ENCODE data around the gene SV2C.
"Not testable (repeated sequence)": the region's sequence is repeated elsewhere in the genome, so short reads cannot be mapped to it uniquely, and the experiment has no call there.

SV2C gene

GRCh38 chr5:76236684-76237083 is 153.5 kb downstream of the SV2C start:
- Histone ChIP-seq H4K20me1 (ENCODE audit: low read depth, low read length) (no peaks in the 10 kb centered on the region), H3K4me2 (ENCODE audit: low read depth, low read length, poor library complexity, severe bottlenecking) (no peak overlapping the region), H3F3A (ENCODE audit: insufficient read depth) (no peaks in the 10 kb centered on the region), H3K9me2 (replicated peaks; ENCODE audit: insufficient read depth, low read length) (no peaks in the 10 kb centered on the region), H3K79me2 (ENCODE audit: insufficient read depth, low read length) (no peaks in the 10 kb centered on the region), H3K9ac (ENCODE audit: low read length) (no peak overlapping the region), H3K36me3 (ENCODE audit: low read length) (no peaks in the 10 kb centered on the region), H2AFZ (ENCODE audit: low read depth, low read length, severe bottlenecking) (no peak overlapping the region), H3K27me3 (ENCODE audit: low read length) (no peaks in the 10 kb centered on the region), H3K9me3 (ENCODE audit: insufficient read depth, low read length) (no peaks in the 10 kb centered on the region), H3K27ac (ENCODE audit: low read depth, low read length) (no peak overlapping the region), H3K4me3 (ENCODE audit: insufficient read depth, low read length, poor library complexity, severe bottlenecking) (no peak overlapping the region)
- TF ChIP-seq EZH2phosphoT487 (conservative IDR thresholded peaks at IDR 0.05; ENCODE audit: low read length) (no peak), CTCF (IDR thresholded peaks at IDR 0.05; ENCODE audit: insufficient read depth, low read length, poor library complexity, severe bottlenecking) (no peak)

- no peaks in the 10 kb centered on the region for H4K20me1 ChIP-seq (ENCODE audit: low read depth, low read length)
- no peaks in the 10 kb centered on the region for H3K27me3 ChIP-seq (ENCODE audit: low read length)
- no peaks in the 10 kb centered on the region for H3K9me3 ChIP-seq (ENCODE audit: insufficient read depth, low read length)
- no peaks in the 10 kb centered on the region for H3K36me3 ChIP-seq (ENCODE audit: low read length)
- H3K27ac ChIP-seq (ENCODE audit: low read depth, low read length), result no peak overlapping the region
- H3K9ac ChIP-seq (ENCODE audit: low read length), result no peak overlapping the region
- H2AFZ ChIP-seq (ENCODE audit: low read depth, low read length, severe bottlenecking), result no peak overlapping the region
- no peak overlapping the region for H3K4me2 ChIP-seq (ENCODE audit: low read depth, low read length, poor library complexity, severe bottlenecking)
- no peak overlapping the region for H3K4me3 ChIP-seq (ENCODE audit: insufficient read depth, low read length, poor library complexity, severe bottlenecking)
- H3K79me2 ChIP-seq (ENCODE audit: insufficient read depth, low read length), result no peaks in the 10 kb centered on the region
- no peaks in the 10 kb centered on the region for H3K9me2 ChIP-seq (replicated peaks; ENCODE audit: insufficient read depth, low read length)
- no peaks in the 10 kb centered on the region for H3F3A ChIP-seq (ENCODE audit: insufficient read depth)
- TF ChIP-seq EZH2phosphoT487 (conservative IDR thresholded peaks at IDR 0.05; ENCODE audit: low read length), result no peak
- TF ChIP-seq CTCF (IDR thresholded peaks at IDR 0.05; ENCODE audit: insufficient read depth, low read length, poor library complexity, severe bottlenecking), result no peak
Observed at GRCh38 chr5:76240336-76240735, 157.2 kb downstream of the SV2C start.

- not testable (repeated sequence) for H3K9ac ChIP-seq (ENCODE audit: low read length); H3K36me3 ChIP-seq (ENCODE audit: low read length); H3K9me2 ChIP-seq (replicated peaks; ENCODE audit: insufficient read depth, low read length); H4K20me1 ChIP-seq (ENCODE audit: low read depth, low read length); H3F3A ChIP-seq (ENCODE audit: insufficient read depth); H2AFZ ChIP-seq (ENCODE audit: low read depth, low read length, severe bottlenecking); H3K4me2 ChIP-seq (ENCODE audit: low read depth, low read length, poor library complexity, severe bottlenecking); H3K4me3 ChIP-seq (ENCODE audit: insufficient read depth, low read length, poor library complexity, severe bottlenecking); H3K9me3 ChIP-seq (ENCODE audit: insufficient read depth, low read length); H3K79me2 ChIP-seq (ENCODE audit: insufficient read depth, low read length); H3K27me3 ChIP-seq (ENCODE audit: low read length); H3K27ac ChIP-seq (ENCODE audit: low read depth, low read length)
Observed at GRCh38 chr5:76242155-76242554, 159.0 kb downstream of the SV2C start.

GRCh38 chr5:76245590-76245989 is 162.4 kb downstream of the SV2C start:
- Histone ChIP-seq H3K9me3 (ENCODE audit: insufficient read depth, low read length) (no peaks in the 10 kb centered on the region), H3F3A (ENCODE audit: insufficient read depth) (no peaks in the 10 kb centered on the region), H3K4me2 (ENCODE audit: low read depth, low read length, poor library complexity, severe bottlenecking) (no peak overlapping the region), H3K36me3 (ENCODE audit: low read length) (no peaks in the 10 kb centered on the region), H3K27me3 (ENCODE audit: low read length) (no peaks in the 10 kb centered on the region), H3K79me2 (ENCODE audit: insufficient read depth, low read length) (no peaks in the 10 kb centered on the region), H3K4me3 (ENCODE audit: insufficient read depth, low read length, poor library complexity, severe bottlenecking) (no peak overlapping the region), H2AFZ (ENCODE audit: low read depth, low read length, severe bottlenecking) (no peak overlapping the region), H3K9me2 (replicated peaks; ENCODE audit: insufficient read depth, low read length) (no peaks in the 10 kb centered on the region), H4K20me1 (ENCODE audit: low read depth, low read length) (no peaks in the 10 kb centered on the region), H3K27ac (ENCODE audit: low read depth, low read length) (no peak overlapping the region), H3K9ac (ENCODE audit: low read length) (no peak overlapping the region)
- no peak for TF ChIP-seq EZH2phosphoT487 (conservative IDR thresholded peaks at IDR 0.05; ENCODE audit: low read length)
- TF ChIP-seq CTCF (IDR thresholded peaks at IDR 0.05; ENCODE audit: insufficient read depth, low read length, poor library complexity, severe bottlenecking), result no peak

Data from SU-DHL-6 (cell line).